HUES6 (cell line): ENCODE data around the gene DCLRE1C.

Experiments used
- H3K27ac ChIP-seq: 2 replicates; pipeline ENCODE4 v1.7.0; 2013; ENCODE audit warnings: low read depth, mild to moderate bottlenecking, low read length, inconsistent platforms
- H3K27me3 ChIP-seq: 2 replicates; pipeline ENCODE4 v1.6.1; 2013; ENCODE audit warnings: low read length; ENCODE audit not compliant: control insufficient read depth, insufficient read depth
- H3K36me3 ChIP-seq: 2 replicates; pipeline ENCODE4 v1.6.1; 2013; ENCODE audit warnings: low read length; ENCODE audit not compliant: control insufficient read depth, insufficient read depth
- H3K4me1 ChIP-seq: 2 replicates; pipeline ENCODE4 v1.6.1; 2013; ENCODE audit warnings: low read length; ENCODE audit not compliant: control insufficient read depth, insufficient read depth
- H3K4me3 ChIP-seq: 2 replicates; pipeline ENCODE4 v1.5.1; 2013; ENCODE audit warnings: low read depth, low read length
- H3K9ac ChIP-seq: one replicate; pipeline ENCODE4 v1.6.1; 2013; ENCODE audit warnings: mild to moderate bottlenecking, low read length
- H3K9me3 ChIP-seq: 2 replicates; pipeline ENCODE4 v1.6.1; 2013; ENCODE audit warnings: low read depth, low read length; ENCODE audit not compliant: control insufficient read depth, insufficient read depth

DCLRE1C gene

DNA sequence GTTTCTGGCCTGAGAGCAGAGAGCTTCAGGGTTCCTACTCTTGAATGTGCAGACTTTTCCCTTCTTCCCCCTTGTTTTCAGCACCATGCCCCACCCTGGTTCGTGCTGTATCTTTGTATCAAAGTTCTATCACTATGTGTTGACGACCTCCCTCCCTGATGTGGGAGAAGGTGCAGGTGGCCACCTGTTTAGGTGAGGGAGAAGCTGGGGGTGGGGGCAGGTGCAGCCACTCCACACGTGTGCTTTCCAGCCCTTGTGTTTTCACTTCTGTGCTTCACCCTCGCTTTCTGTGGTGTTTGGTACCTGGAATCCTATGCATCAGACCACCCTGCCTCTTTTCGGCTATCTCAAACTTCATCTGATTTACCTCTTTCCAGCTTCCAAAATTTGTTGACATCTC is 94.9 kb downstream of the DCLRE1C start:
- Histone ChIP-seq H3K9ac (no peak overlapping the region), H3K4me1 (no peaks in the 10 kb centered on the region), H3K27ac (no peak overlapping the region), H3K27me3 (no peaks in the 10 kb centered on the region), H3K4me3 (no peak overlapping the region), H3K36me3 (peaks cover 57% of the 10 kb centered on the region), H3K9me3 (no peaks in the 10 kb centered on the region)

DNA sequence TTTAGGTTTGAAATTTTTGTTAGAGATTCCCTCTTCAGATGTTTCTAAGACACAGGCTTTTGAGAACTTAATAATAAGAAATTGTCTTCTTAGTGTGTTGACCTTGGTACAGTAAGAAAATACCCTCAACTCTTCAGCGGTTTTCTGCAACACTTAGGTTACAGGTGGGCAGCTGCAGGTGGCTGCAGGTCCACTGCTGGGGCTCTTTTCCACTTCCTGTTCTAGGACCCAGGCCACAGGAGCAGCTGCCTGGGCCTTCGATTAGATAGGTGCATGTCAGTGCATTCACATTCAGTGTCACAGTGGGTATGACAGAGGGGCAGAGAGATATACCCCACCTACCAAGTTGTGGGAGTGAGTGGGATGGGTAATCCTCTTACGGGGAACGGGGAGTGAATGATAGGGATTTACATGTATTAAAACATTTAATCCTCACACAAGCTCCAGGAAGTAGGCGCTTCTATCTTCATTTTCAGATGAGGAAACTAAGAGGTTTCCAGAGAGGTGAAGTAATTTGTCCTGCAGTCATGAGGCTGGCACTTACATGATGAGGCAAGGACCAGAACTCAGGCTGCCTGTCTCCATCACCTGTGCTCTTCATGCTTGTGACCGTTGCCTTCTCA is 95.4 kb downstream of the DCLRE1C start:
- Histone ChIP-seq H3K36me3 (peaks cover 61% of the 10 kb centered on the region), H3K9ac (no peak overlapping the region), H3K27me3 (no peaks in the 10 kb centered on the region), H3K4me1 (no peaks in the 10 kb centered on the region), H3K4me3 (no peak overlapping the region), H3K27ac (no peak overlapping the region), H3K9me3 (no peaks in the 10 kb centered on the region)

DNA sequence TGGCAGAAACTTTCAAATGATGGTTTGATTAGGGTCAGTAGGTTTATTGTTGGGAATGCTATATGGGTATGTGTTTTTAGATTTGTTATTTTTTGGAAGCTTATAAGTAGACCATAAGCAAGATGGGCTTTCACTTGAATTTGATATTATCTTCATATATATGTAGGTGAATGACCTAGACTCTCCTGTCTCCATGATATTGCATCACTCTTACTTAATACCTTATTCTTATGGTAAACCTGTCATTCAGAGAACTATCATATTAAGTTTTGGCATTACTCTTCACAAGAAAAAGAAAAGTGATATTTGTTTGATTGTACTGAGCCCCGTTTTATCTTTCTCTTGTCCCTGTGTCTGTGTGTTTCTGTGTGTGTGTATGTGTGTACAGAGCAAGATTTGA is 98.4 kb downstream of the DCLRE1C start:
- no peaks in the 10 kb centered on the region for H3K9me3 ChIP-seq
- no peaks in the 10 kb centered on the region for H3K27me3 ChIP-seq
- H3K27ac ChIP-seq: no peak overlapping the region
- H3K36me3 ChIP-seq: peaks cover 75% of the 10 kb centered on the region
- H3K4me1 ChIP-seq: no peaks in the 10 kb centered on the region
- H3K4me3 ChIP-seq: no peak overlapping the region
- no peak overlapping the region for H3K9ac ChIP-seq

GRCh38 chr10:14852236-14852635 is 101.7 kb downstream of the DCLRE1C start:
- Histone ChIP-seq H3K27ac (no peak overlapping the region), H3K4me3 (no peak overlapping the region), H3K4me1 (no peaks in the 10 kb centered on the region), H3K9ac (no peak overlapping the region), H3K27me3 (no peaks in the 10 kb centered on the region), H3K9me3 (no peaks in the 10 kb centered on the region), H3K36me3 (peaks cover 55% of the 10 kb centered on the region)
